SKM-1 (cell line): ENCODE results near the gene GPRC5A.

Source experiments
- DNase-seq: peaks from one replicate; lab custom pipeline; 2025; ENCODE audit not compliant: unreplicated experiment; lab: John Stamatoyannopoulos, UW

GPRC5A gene

GRCh38 chr12:12938541-12938940 is 47.2 kb downstream of the GPRC5A start:
- DNase-seq = no peak

DNA sequence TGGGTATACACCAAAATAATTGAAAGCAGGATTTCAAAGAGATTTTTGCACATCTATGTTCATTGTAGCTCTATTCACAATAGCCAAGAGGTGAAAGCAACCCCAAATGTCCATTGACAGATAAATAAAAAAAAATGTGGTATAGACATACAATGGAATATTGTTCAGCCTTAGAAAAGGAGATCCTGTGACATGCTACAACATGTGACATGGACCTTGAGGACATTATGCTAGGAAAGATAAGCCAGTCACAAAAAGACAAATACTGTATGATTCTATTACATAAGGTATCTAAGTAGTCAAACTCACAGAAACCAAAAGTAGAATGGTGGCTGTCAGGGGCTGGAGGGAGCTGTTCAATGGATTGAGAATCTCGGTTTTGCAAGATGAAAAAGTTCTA is 48.5 kb downstream of the GPRC5A start:
- DNase-seq = no peak

DNA sequence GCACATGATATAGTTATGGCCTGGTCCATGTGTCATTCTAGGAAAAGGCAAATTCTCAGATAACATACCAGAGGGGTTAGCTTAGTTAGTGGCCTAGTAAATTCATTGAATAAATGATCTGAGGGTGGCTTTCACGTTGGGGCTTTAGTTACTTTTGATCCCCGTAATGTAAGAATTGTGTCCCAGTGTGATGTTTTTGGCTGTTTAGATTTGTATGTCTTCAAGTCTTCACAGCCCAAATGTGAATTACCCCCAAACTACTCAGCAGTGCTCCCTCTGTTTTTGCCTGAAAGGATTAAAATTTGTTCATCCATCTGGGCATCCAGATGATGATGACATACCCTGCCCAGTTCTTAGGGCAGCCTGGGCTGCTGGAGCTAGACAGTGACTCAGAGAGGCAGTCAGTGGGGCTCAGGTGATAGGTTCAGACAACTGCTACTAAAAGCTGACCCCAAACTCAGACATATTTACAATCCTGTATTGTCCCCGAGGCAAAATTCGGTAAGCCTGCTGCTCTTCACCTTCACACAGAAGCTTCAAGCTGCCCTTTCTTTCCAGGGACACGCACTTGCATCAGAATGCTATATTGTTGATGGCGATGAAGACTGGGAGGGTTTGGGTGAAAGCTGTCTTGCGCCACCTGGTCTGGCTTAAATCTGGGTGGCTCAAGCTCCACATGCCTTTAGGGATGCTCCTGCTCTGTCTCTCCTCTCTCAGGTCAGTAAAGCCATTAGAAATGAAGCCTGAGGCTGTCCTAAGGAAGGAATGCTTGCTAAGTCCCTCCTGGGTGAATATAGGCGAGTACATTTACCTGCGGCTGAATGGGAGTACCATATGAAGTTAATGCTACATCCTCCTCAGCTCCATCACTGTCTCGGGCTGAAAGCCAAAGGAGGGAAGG is 50.3 kb downstream of the GPRC5A start:
- DNase-seq = no peak

- DNase-seq = no peak
Measured at GRCh38 chr12:12943586-12944260, 52.4 kb downstream of the GPRC5A start.

DNA sequence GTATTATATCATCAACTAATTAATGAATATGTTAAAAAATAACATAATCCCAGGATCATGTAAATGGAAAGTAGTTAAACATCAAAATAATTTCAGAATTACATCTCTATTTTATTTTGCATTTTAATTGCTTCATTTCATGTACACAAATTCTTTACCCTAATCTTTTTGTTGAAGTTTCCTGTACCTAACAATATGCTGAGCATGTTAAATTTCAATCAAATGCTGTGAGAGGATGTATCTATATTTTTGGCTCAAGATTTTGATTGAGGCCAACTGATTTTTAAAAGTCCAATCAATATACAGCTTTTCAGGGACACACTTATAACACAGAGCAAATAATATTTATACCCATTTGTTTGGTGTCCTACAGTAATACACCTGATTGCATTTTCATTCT is 54.2 kb downstream of the GPRC5A start:
- DNase-seq = no peak

DNA sequence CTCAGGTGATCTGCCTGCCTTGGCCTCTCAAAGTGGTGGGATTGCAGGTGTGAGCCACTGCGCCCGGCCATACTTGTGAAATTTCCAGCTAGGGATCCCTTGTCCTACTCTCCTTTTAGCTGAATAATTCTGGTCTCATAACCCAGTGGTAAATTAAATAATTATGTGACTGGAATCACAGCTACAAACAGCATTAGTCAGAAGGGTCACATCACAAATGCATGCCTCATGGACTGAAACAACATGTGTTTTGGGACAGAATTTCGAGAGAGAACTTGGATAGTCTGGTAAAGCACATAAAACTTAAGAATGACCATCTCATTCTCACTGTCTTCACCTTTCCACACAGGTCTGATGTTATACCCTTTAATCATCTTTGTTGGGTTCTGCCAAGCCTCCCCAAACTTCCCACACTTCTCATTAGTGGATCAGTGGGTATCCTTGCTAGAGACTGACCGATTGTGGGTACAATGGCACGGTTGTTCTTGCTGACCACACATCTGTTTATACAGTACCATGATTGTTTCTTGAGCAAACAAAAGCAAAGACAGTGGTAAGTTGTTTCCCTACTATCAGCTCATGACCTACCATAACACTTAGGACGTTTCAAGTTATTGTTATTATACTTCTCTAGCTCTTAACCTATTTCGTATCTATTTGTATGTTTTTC is 55.5 kb downstream of the GPRC5A start:
- DNase-seq = no peak

DNA sequence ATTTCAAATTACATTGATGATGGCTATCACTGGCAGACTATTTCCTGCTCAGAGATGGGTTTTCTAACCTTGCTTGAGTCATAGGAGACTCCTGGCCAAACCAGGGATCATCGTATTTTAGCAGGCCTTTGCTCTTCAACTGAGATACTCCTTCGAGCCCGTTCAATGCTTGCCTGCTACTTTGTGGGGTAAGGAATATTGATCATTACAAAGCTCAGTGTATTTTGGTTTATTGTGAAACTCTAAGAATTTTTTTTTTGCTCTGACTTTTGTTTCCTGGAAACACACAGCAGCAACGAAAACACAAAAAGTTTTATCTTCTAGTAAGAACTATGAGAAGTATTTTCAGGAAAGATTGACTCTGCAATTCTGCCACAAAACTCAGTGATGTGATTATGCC is 56.5 kb downstream of the GPRC5A start:
- no peak for DNase-seq

GRCh38 chr12:12951504-12951903 is 60.1 kb downstream of the GPRC5A start:
- no peak for DNase-seq

DNA sequence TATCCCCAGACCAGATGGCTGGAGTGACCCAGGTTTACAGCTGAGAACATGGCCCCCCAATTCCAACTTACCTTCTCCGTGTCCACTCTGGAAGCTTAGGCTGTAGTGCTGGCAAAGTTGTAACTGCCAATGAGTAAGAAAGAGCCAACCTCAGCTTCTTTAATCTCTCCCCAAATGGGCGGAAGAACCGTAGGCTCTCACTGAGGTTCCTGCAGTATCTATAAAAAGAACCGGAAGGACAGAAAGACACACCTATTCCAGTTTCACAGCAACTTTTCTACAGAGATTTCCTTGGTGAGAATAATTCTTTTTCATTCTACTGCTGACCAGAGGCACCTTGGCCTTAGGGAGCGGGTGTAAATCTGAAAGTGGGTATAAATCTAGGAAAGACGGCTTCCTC is 60.7 kb downstream of the GPRC5A start, which contains the start of gene GPRC5D:
Gene GPRC5D, minus strand, starts transcription at position 135 of the 400 bp plus-strand sequence. CDS start 1,786 bp downstream, outside the sequence.
- no peak for DNase-seq

DNA sequence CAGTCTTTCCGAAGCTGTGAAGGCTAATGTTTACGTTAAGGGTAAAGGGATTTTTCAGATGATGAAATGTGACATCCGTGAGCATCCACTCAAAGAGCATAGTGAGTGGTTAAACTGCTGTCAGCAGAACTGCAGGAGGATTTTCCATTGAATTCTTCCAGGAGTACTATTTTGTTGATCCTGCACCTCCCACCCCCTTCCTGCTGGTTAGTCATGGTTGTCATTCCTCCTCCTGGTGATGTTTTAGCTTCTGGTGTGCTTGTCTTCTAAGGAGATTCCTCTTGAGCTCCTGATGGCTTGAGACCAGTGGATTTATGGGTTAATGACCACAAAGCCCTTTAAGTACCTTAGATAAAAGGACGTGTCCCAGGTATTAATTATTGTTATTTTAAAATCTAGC is 63.0 kb downstream of the GPRC5A start:
- no peak for DNase-seq

GRCh38 chr12:12954878-12955625 is 63.7 kb downstream of the GPRC5A start:
- DNase-seq = no peak

DNA sequence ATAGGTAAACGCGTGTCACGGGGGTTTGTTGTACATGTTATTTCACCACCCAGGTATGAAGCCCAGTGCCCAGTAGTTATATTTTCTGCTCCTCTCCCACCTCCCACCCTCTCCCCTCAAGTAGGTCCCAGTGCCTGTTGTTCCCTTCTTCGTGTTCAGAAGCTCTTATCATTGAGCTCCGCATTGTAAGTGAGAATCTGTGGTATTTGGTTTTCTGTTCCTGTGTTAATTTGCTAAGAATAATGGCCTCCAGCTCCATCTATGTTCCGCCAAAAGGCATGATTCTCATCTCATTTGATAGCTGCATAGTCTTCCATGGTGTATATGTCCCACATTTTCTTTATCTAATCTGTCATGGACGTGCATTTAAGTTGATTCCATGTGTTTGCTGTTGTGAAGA is 67.5 kb downstream of the GPRC5A start:
- no peak for DNase-seq

DNA sequence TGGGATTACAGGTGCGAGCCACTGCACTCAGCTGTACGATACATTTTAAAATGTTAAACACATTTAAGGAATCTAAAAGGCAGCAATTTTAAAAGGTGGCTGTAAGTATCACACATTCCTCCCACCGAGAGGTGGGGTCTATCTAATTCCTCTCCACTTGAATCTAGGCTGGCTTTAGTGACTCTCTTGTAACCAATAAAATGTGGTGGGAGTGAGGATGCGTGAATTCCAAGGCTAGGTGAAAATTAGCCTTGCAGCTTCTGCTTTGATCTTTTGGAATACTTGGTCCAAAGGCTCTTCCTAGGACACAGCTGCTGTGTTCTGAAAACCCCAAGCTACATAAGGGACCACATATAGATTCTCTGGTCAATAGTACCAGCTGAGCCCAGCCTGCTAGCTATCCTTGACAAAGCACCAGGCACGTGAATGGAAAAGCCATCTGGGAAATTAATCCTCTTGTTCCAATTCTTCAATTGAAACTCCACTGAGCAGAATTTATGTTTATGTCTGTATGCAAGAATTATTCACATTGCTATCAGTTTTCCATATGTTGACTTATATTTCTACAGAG is 69.4 kb downstream of the GPRC5A start:
- no peak for DNase-seq

DNA sequence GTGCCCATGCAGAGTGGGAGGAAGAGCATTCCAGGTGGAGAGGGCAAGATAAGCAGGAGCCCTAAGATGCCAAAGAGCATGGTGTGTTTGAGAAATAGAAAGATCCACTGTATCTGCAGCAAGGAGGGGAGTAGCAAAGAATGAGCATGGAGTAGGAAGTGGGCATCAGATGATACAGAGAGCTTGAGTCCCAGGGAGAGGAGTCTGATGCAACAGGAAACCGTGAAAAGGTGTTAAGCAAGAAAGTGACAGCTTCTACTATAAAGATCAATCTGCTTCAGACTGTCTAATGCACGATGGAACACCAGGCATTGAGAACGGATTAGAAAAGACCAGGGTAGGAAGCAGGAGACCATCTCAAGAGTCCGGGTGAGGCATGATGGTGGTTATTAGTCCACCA is 72.9 kb downstream of the GPRC5A start:
- no peak for DNase-seq

DNA sequence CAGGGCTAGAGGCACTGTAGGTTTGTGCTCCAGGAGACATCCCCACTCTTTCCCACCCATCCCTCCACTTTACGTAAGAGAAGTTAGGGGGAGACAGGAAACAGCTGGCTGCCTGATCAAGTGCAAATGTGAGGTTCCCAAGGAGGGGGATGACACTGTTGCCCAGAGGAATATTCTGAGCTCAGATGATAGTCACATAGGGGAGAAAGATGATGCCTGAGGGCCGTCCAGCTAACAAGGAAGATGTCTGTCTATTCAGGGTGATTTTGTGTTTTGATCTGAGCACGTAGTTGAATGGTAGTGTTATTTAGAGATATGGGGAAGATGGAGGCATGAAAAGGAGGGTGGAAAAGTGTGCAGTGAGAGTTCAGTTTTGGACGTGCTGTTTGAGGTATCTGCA is 74.5 kb downstream of the GPRC5A start:
- DNase-seq = no peak
